B cell (primary cell): ENCODE results near the gene NR2E1.

Experiments
- EZH2 ChIP-seq: IDR thresholded peaks from 2 replicates; pipeline ENCODE4 v1.6.1; 2012; ENCODE audit warnings: borderline replicate concordance, low read depth, mild to moderate bottlenecking, moderate library complexity, low read length; ENCODE audit not compliant: insufficient read depth, poor library complexity, severe bottlenecking
- TF ChIP-seq, protein P1 (sequence below): fragments of 200-600 bp; IDR thresholded peaks from one replicate; pipeline ENCODE4 v1.8.0; 2022; ENCODE audit warnings: antibody characterized with exemption, mild to moderate bottlenecking

DNA sequence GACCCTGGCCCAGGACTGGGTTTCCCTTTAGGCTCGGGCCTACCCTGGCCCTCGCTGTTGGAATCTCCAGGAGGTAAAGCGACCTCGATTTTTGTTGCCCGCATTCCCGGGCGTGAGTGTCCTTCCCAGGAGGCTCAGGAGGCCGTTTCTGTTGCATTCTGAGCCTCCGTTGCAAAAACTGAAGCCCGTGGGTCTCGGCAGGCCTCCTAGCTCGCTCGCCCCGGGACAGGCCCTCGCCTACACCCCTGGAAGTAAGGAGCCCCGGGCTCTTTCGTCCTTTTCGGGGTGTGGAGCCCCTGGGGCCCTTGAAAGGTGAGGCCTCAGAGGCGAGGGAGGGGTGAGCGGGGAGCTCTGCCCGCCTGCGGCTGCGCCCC, 2.3 kb downstream of the NR2E1 start:
- TF ChIP-seq, protein P1, sequence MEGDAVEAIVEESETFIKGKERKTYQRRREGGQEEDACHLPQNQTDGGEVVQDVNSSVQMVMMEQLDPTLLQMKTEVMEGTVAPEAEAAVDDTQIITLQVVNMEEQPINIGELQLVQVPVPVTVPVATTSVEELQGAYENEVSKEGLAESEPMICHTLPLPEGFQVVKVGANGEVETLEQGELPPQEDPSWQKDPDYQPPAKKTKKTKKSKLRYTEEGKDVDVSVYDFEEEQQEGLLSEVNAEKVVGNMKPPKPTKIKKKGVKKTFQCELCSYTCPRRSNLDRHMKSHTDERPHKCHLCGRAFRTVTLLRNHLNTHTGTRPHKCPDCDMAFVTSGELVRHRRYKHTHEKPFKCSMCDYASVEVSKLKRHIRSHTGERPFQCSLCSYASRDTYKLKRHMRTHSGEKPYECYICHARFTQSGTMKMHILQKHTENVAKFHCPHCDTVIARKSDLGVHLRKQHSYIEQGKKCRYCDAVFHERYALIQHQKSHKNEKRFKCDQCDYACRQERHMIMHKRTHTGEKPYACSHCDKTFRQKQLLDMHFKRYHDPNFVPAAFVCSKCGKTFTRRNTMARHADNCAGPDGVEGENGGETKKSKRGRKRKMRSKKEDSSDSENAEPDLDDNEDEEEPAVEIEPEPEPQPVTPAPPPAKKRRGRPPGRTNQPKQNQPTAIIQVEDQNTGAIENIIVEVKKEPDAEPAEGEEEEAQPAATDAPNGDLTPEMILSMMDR, result no peak
- peak; percentile 4 for TF ChIP-seq EZH2
